ENCODE data around the gene ITPR1. TPM values are rescaled to one million over a fixed set of nuclear protein-coding genes. Genes with fewer than 3 reads are reported as not detected.

Gene ITPR1
- total and polyA plus RNA-seq, 2 of the 4 experiments (the other 2 are of a cell fraction): 1.8 to 5.7 TPM

- no peak overlapping the region for H3K18ac ChIP-seq (ENCODE audit: low read depth, low read length)
- CTCF ChIA-PET: interaction anchor here (1.4 kb wide), 1 partner anchor 21 kb away, joined by 3 read pairs; no protein-coding TSS in a partner anchor
- dilution Hi-C loops (cut with HindIII; ENCODE audit: low sequenced_read_pairs, unreplicated experiment): no loop called here
- H4K20me1 ChIP-seq (ENCODE audit: insufficient read depth, low read length): no peaks in the 10 kb centered on the region
- POLR2A ChIA-PET (ENCODE audit: unreplicated experiment): no interaction called here
- no peak overlapping the region for H3K23ac ChIP-seq (ENCODE audit: low read depth, low read length)
- BruUV-seq (replicated peaks): no TSS peak
- no peak overlapping the region for H2BK20ac ChIP-seq (ENCODE audit: low read depth, low read length)
- H3K9me3 ChIP-seq (ENCODE audit: control insufficient read depth, insufficient read depth, low read length): no peaks in the 10 kb centered on the region
- ATAC-seq (ENCODE audit: low read depth) (no peak), DNase-seq (no peak)
- no peak overlapping the region for H3K14ac ChIP-seq (replicated peaks; ENCODE audit: low read depth, low read length)
- no peak overlapping the region for H4K8ac ChIP-seq (ENCODE audit: low read depth in 2 of 2, low read length in 2 of 2)
- no peak overlapping the region for H2AK5ac ChIP-seq (ENCODE audit: low read depth, low read length)
- no peak overlapping the region for H4K5ac ChIP-seq (ENCODE audit: low read depth, low read length)
- H3K27ac ChIP-seq (ENCODE audit: insufficient read depth, low read length): no peak overlapping the region
- TF ChIP-seq NFE2L2 (IDR thresholded peaks at IDR 0.05; ENCODE audit: low read depth, low read length) (no peak), RFX5 (IDR thresholded peaks at IDR 0.05; ENCODE audit: low read depth, low read length) (no peak), ELK1 (IDR thresholded peaks at IDR 0.05; ENCODE audit: borderline replicate concordance, low read depth, low read length) (no peak), CEBPB (IDR thresholded peaks at IDR 0.05; ENCODE audit: low read depth, low read length) (no peak), MXI1 (IDR thresholded peaks at IDR 0.05; ENCODE audit: borderline replicate concordance, low read depth, low read length) (no peak), RAD21 (IDR thresholded peaks at IDR 0.05; ENCODE audit: low read length) (no peak), USF2 (IDR thresholded peaks at IDR 0.05; ENCODE audit: low read depth, low read length) (no peak), BHLHE40 (IDR thresholded peaks at IDR 0.05; ENCODE audit: low read depth, low read length) (no peak), MAZ (IDR thresholded peaks at IDR 0.05; ENCODE audit: borderline replicate concordance, low read depth, low read length) (no peak), POLR2A (IDR thresholded peaks at IDR 0.05; ENCODE audit: low read depth, low read length) (no peak), MAFK (IDR thresholded peaks at IDR 0.05; ENCODE audit: low read depth, low read length) (no peak), FOS (IDR thresholded peaks at IDR 0.05; ENCODE audit: low read depth, low read length) (no peak), SMC3 (IDR thresholded peaks at IDR 0.05; ENCODE audit: low read depth, low read length) (no peak)
- in situ Hi-C loops (cut with MboI; ENCODE audit: low sequenced_read_pairs): no loop called here
- no peak overlapping the region for H3K4ac ChIP-seq (ENCODE audit: low read depth, low read length)
- H4K91ac ChIP-seq (ENCODE audit: insufficient read depth, low read depth, low read length): no peak overlapping the region
- H3K56ac ChIP-seq (ENCODE audit: extremely low read depth, insufficient read depth, low read length): no peak overlapping the region
- peaks cover 23% of the 10 kb centered on the region for H3K27me3 ChIP-seq (ENCODE audit: control insufficient read depth, insufficient read depth, low read length)
- H2BK5ac ChIP-seq (ENCODE audit: low read depth, low read length, poor library complexity, severe bottlenecking): no peak overlapping the region
- H3K4me1 ChIP-seq (ENCODE audit: control insufficient read depth, insufficient read depth, low read length): no peaks in the 10 kb centered on the region
- whole genome bisulfite sequencing, 2 experiments (ENCODE audit: extremely low coverage in 2 of 2, insufficient read length in 1 of 2): 71% methylated on average over 4 of the region's 12 CpGs; no CpG with 5 or more reads in 1 of the 2 experiments
- H2BK15ac ChIP-seq (ENCODE audit: low read depth, low read length): no peak overlapping the region
- H2BK120ac ChIP-seq (ENCODE audit: low read depth, low read length): no peak overlapping the region
- H3K9me1 ChIP-seq (ENCODE audit: insufficient read depth, low read length): no peaks in the 10 kb centered on the region
- H3K4me2 ChIP-seq (ENCODE audit: low read depth, low read length): no peak overlapping the region
- no peak overlapping the region for H3K4me3 ChIP-seq (ENCODE audit: insufficient read depth, low read depth, low read length)
- no peak overlapping the region for H2AK9ac ChIP-seq (replicated peaks; ENCODE audit: low read depth, low read length, poor library complexity)
- intact Hi-C loops (cut with micrococcal nuclease): no loop called here
- no peak overlapping the region for H2AFZ ChIP-seq (replicated peaks; ENCODE audit: low read length, poor library complexity)
- no peak overlapping the region for H3K9ac ChIP-seq (ENCODE audit: low read depth, low read length)
- H3K36me3 ChIP-seq (ENCODE audit: control insufficient read depth, insufficient read depth, low read length): no peaks in the 10 kb centered on the region; the same call in 1 of the 2 replicates
- H3K79me1 ChIP-seq (ENCODE audit: low read depth in 1 of 2, low read length in 2 of 2): no peaks in the 10 kb centered on the region
Observed at GRCh38 chr3:4732925-4733324, 239.8 kb downstream of the ITPR1 start.
